Posterior vena cava (tissue), 2 donors: ENCODE measurements around the gene TMEM108. TPM values are rescaled to one million over a fixed set of nuclear protein-coding genes. Genes with fewer than 3 reads are reported as not detected.

Experiments
- DNase-seq: peaks from one replicate; pipeline ENCODE4 v3.0.0-alpha.2; 2020; ENCODE audit warnings: low spot score
- intact Hi-C, 2 donors: fragments of 100-400 bp; cut with DNase I; formaldehyde crosslinking; loops; one replicate each; pipeline versions ENCODE4 v1.14.1 to v1.14.2; 2022 to 2023
- total RNA-seq, 2 donors: library from RNA; stranded (reverse); fragmentation: NEBNext Ultra II Directional; extraction: Animal tissue kit (Norgen Biotek cat#: 25700); gene quantifications; one replicate each; pipeline ENCODE4 v1.2.1, GENCODE V29; 2021
- donor health status: DM: yes; HTN: yes; CAD: no.
- donor health status: DM: yes; HTN: yes; CAD: no.

Gene TMEM108
- total RNA-seq, 2 donors from 2014 or later, result 2.1 to 2.8 TPM

GRCh38 chr3:133106169-133106568, 68.0 kb downstream of the TMEM108 start:
- DNase-seq, result no peak
- intact Hi-C loops, result no loop called here

GRCh38 chr3:133112666-133113065, 74.5 kb downstream of the TMEM108 start:
- DNase-seq, result no peak
- intact Hi-C loops, result no loop called here

- no peak for DNase-seq
- intact Hi-C loops, result no loop called here
These were observed 75.3 kb downstream of the TMEM108 start for GRCh38 chr3:133113526-133113925.

- DNase-seq, result no peak
- intact Hi-C loops, result no loop called here
These were observed 75.9 kb downstream of the TMEM108 start for GRCh38 chr3:133113927-133114597.

GRCh38 chr3:133115176-133115575, 77.0 kb downstream of the TMEM108 start:
- intact Hi-C loops, result no loop called here
- DNase-seq, result no peak

- no peak for DNase-seq
- intact Hi-C loops, result no loop called here
These were observed 79.2 kb downstream of the TMEM108 start for GRCh38 chr3:133117342-133117741.

GRCh38 chr3:133119176-133119575, 81.0 kb downstream of the TMEM108 start:
- DNase-seq, result no peak
- intact Hi-C loops, result no loop called here

- intact Hi-C loops, result no loop called here
- DNase-seq, result no peak
These were observed 83.3 kb downstream of the TMEM108 start for GRCh38 chr3:133121450-133121849.

GRCh38 chr3:133123636-133124035, 85.4 kb downstream of the TMEM108 start:
- intact Hi-C loops, result no loop called here
- no peak for DNase-seq

- DNase-seq, result no peak
- intact Hi-C loops, result no loop called here
These were observed 86.3 kb downstream of the TMEM108 start for GRCh38 chr3:133124511-133124910.

- DNase-seq, result no peak
- intact Hi-C loops, result no loop called here
These were observed 87.0 kb downstream of the TMEM108 start for GRCh38 chr3:133125171-133125570.

- intact Hi-C loops, result no loop called here
- DNase-seq, result no peak
These were observed 87.6 kb downstream of the TMEM108 start for GRCh38 chr3:133125802-133126201.

GRCh38 chr3:133127381-133127780, 89.2 kb downstream of the TMEM108 start:
- DNase-seq, result no peak
- intact Hi-C loops, result no loop called here

GRCh38 chr3:133130168-133130567, 92.0 kb downstream of the TMEM108 start:
- DNase-seq, result no peak

GRCh38 chr3:133135306-133135705, 97.1 kb downstream of the TMEM108 start:
- intact Hi-C loops, result no loop called here
- DNase-seq, result no peak

More at GRCh38 chr3:133130168-133130567, 92.0 kb downstream of the TMEM108 start:
- intact Hi-C loops, result no loop called here

GRCh38 chr3:133136114-133137041, 98.2 kb downstream of the TMEM108 start:
- intact Hi-C loops, result no loop called here
- no peak for DNase-seq

- intact Hi-C loops, result no loop called here
These were observed 99.1 kb downstream of the TMEM108 start for GRCh38 chr3:133137042-133137996.

GRCh38 chr3:133138017-133138416, 99.8 kb downstream of the TMEM108 start:
- intact Hi-C loops, result no loop called here
- no peak for DNase-seq

More at GRCh38 chr3:133137042-133137996, 99.1 kb downstream of the TMEM108 start:
- no peak for DNase-seq

- no peak for DNase-seq
- intact Hi-C loops, result no loop called here
These were observed 113.9 kb downstream of the TMEM108 start for GRCh38 chr3:133152056-133152455.
